ENCODE data around the gene RALGPS1. TPM values are rescaled to one million over a fixed set of nuclear protein-coding genes. Genes with fewer than 3 reads are reported as not detected.

Gene RALGPS1
- total and polyA plus RNA-seq, 2 experiments from 2014 or later, result 13.1 to 22.1 TPM

GRCh38 chr9:126891676-126892075 is 22.9 kb upstream of the RALGPS1 start:
- H3K4me1 ChIP-seq (ENCODE audit: insufficient read depth), result no peaks in the 10 kb centered on the region
- H3K9me3 ChIP-seq (ENCODE audit: low read depth), result no peaks in the 10 kb centered on the region
- no peaks in the 10 kb centered on the region for H3K79me2 ChIP-seq
- H3K4me2 ChIP-seq, result no peak overlapping the region
- no peak overlapping the region for H3K27ac ChIP-seq
- H3K36me3 ChIP-seq (replicated peaks; ENCODE audit: insufficient read depth, low read depth), result no peaks in the 10 kb centered on the region
- no peak overlapping the region for H3K4me3 ChIP-seq
- DNase-seq (ENCODE audit: low spot score), result no peak
- no peak overlapping the region for H2AFZ ChIP-seq
- no peaks in the 10 kb centered on the region for H4K20me1 ChIP-seq (ENCODE audit: insufficient read depth, poor library complexity, severe bottlenecking)
- H3K9me2 ChIP-seq (replicated peaks; ENCODE audit: insufficient read depth), result no peaks in the 10 kb centered on the region
- WGBS (ENCODE audit: low lambda C conversion rate, missing lambda C conversion rate), result 79% methylated on average over 3 of the region's 3 CpGs
- TF ChIP-seq CTCF (IDR thresholded peaks at IDR 0.05; ENCODE audit: poor library complexity) (no peak), EZH2phosphoT487 (IDR thresholded peaks at IDR 0.05; ENCODE audit: low read depth, severe bottlenecking, unreplicated experiment) (no peak), EZH2 (IDR thresholded peaks at IDR 0.05; ENCODE audit: borderline replicate concordance) (no peak)
- H3K27me3 ChIP-seq, result no peaks in the 10 kb centered on the region

DNA sequence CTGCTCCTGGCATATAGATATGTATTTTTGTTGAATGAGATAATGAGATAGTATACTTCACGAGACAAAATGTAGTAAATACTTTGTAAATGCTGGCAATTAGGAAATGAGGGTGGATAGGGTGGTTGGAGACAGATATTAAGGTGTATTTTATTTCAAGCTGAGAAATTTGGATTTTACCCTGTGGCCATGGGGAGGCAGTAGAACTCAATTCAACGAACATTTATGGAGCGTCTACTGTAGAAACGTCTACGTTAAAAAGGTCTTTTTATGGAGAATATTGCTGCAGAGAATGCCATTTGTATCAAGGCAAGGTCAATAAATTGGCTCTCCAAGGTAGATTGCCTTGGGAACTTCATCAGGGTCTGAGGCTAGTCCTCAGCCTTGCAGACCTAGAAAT is 21.5 kb upstream of the RALGPS1 start:
- Histone ChIP-seq H3K27ac (no peak overlapping the region), H3K79me2 (no peaks in the 10 kb centered on the region), H3K36me3 (replicated peaks; ENCODE audit: insufficient read depth, low read depth) (no peaks in the 10 kb centered on the region), H3K9me2 (replicated peaks; ENCODE audit: insufficient read depth) (no peaks in the 10 kb centered on the region), H3K4me2 (no peak overlapping the region), H3K4me1 (ENCODE audit: insufficient read depth) (no peaks in the 10 kb centered on the region), H4K20me1 (ENCODE audit: insufficient read depth, poor library complexity, severe bottlenecking) (no peaks in the 10 kb centered on the region), H2AFZ (no peak overlapping the region), H3K9me3 (ENCODE audit: low read depth) (no peaks in the 10 kb centered on the region), H3K27me3 (no peaks in the 10 kb centered on the region), H3K4me3 (no peak overlapping the region)
- no peak for DNase-seq (ENCODE audit: low spot score)
- 37% methylated on average over 5 of the region's 5 CpGs for WGBS (ENCODE audit: low lambda C conversion rate, missing lambda C conversion rate)
- TF ChIP-seq EZH2 (IDR thresholded peaks at IDR 0.05; ENCODE audit: borderline replicate concordance) (no peak), CTCF (IDR thresholded peaks at IDR 0.05; ENCODE audit: poor library complexity) (peak; percentile 39), EZH2phosphoT487 (IDR thresholded peaks at IDR 0.05; ENCODE audit: low read depth, severe bottlenecking, unreplicated experiment) (no peak)

DNA sequence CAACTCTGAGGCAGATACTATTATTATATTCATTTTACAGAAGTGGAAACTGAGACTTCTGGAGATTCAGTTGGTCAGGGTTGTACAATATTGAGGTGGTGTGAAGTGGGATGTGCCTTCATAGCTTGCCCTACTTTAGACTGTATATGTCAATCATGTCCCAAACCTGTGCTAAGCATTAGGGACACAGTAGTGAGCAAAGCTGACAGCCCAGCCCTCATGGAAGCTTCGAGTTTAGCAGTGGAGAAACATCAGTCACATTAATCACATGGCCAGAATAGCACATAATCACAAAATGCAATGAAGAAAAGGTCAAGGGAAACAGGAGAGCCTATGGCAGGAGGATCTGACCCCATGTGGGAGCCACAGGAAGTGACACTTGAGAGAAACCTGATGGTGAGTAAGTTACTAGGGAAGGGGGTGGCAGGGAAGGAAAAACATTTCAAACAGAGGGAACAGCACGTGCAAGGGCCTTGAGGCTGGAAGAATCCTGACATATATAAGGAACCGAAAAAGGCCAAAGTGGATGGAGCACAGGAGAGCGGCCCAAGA is 20.5 kb upstream of the RALGPS1 start:
- TF ChIP-seq EZH2 (IDR thresholded peaks at IDR 0.05; ENCODE audit: borderline replicate concordance), result no peak
- TF ChIP-seq CTCF (IDR thresholded peaks at IDR 0.05; ENCODE audit: poor library complexity), result no peak
- TF ChIP-seq EZH2phosphoT487 (IDR thresholded peaks at IDR 0.05; ENCODE audit: low read depth, severe bottlenecking, unreplicated experiment), result no peak

More for the DNA sequence above, 20.5 kb upstream of the RALGPS1 start:
- Histone ChIP-seq H3K4me1 (ENCODE audit: insufficient read depth) (no peaks in the 10 kb centered on the region), H3K79me2 (no peaks in the 10 kb centered on the region), H3K9me2 (replicated peaks; ENCODE audit: insufficient read depth) (no peaks in the 10 kb centered on the region), H3K36me3 (replicated peaks; ENCODE audit: insufficient read depth, low read depth) (no peaks in the 10 kb centered on the region), H3K27ac (no peak overlapping the region), H3K4me3 (no peak overlapping the region), H2AFZ (no peak overlapping the region), H3K9me3 (ENCODE audit: low read depth) (no peaks in the 10 kb centered on the region), H3K27me3 (no peaks in the 10 kb centered on the region), H4K20me1 (ENCODE audit: insufficient read depth, poor library complexity, severe bottlenecking) (no peaks in the 10 kb centered on the region), H3K4me2 (no peak overlapping the region)
- WGBS (ENCODE audit: low lambda C conversion rate, missing lambda C conversion rate), result 85% methylated on average over 4 of the region's 4 CpGs
- DNase-seq (ENCODE audit: low spot score), result no peak
